Measurements from ENCODE around the gene PARD3.

- no peak for TF ChIP-seq POLR2A (IDR thresholded peaks at IDR 0.05)
- TF ChIP-seq, protein P1, sequence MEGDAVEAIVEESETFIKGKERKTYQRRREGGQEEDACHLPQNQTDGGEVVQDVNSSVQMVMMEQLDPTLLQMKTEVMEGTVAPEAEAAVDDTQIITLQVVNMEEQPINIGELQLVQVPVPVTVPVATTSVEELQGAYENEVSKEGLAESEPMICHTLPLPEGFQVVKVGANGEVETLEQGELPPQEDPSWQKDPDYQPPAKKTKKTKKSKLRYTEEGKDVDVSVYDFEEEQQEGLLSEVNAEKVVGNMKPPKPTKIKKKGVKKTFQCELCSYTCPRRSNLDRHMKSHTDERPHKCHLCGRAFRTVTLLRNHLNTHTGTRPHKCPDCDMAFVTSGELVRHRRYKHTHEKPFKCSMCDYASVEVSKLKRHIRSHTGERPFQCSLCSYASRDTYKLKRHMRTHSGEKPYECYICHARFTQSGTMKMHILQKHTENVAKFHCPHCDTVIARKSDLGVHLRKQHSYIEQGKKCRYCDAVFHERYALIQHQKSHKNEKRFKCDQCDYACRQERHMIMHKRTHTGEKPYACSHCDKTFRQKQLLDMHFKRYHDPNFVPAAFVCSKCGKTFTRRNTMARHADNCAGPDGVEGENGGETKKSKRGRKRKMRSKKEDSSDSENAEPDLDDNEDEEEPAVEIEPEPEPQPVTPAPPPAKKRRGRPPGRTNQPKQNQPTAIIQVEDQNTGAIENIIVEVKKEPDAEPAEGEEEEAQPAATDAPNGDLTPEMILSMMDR (IDR thresholded peaks at IDR 0.05), result no peak
- no peak for TF ChIP-seq EP300 (IDR thresholded peaks at IDR 0.05)
Observed at GRCh38 chr10:34761453-34761852, 53.6 kb downstream of the PARD3 start.
